ENCODE measurements around the gene IZUMO4.
"Not testable (repeated sequence)": the region's sequence is repeated elsewhere in the genome, so short reads cannot be mapped to it uniquely, and the experiment has no call there.

The IZUMO4 gene

GRCh38 chr19:2081873-2082810 is 14.6 kb upstream of the IZUMO4 start:
- no peak for DNase-seq (ENCODE audit: low spot score)

- no peak for DNase-seq (ENCODE audit: low spot score)
Observed at GRCh38 chr19:2083174-2083854, 13.4 kb upstream of the IZUMO4 start.

- DNase-seq (ENCODE audit: low spot score) = no peak
Observed at GRCh38 chr19:2084993-2085720, 11.6 kb upstream of the IZUMO4 start.

GRCh38 chr19:2086695-2087620 is 9.8 kb upstream of the IZUMO4 start:
- not testable (repeated sequence) for DNase-seq (ENCODE audit: low spot score)

GRCh38 chr19:2087621-2088100 is 9.1 kb upstream of the IZUMO4 start:
- no peak for DNase-seq (ENCODE audit: low spot score)

- DNase-seq (ENCODE audit: low spot score) = no peak
Observed at GRCh38 chr19:2089001-2089711, 7.6 kb upstream of the IZUMO4 start.

- DNase-seq (ENCODE audit: low spot score) = no peak
Observed at GRCh38 chr19:2089727-2090053, 7.0 kb upstream of the IZUMO4 start.

- DNase-seq (ENCODE audit: low spot score) = not testable (repeated sequence)
Observed at GRCh38 chr19:2091926-2092525, 4.7 kb upstream of the IZUMO4 start.

GRCh38 chr19:2096034-2096479 is 658 bp upstream of the IZUMO4 start, which contains the start of gene MOB3A:
MOB3A (minus strand) TSS chr19:2096326; CDS start chr19:2078560, 17,766 bp downstream.
- DNase-seq (ENCODE audit: low spot score) = no peak

- no peak for DNase-seq (ENCODE audit: low spot score)
Observed at GRCh38 chr19:2097203-2097885, 629 bp downstream of the IZUMO4 start.

GRCh38 chr19:2097886-2098327 is 1.2 kb downstream of the IZUMO4 start:
- DNase-seq (ENCODE audit: low spot score) = no peak

GRCh38 chr19:2099054-2099501 is 2.4 kb downstream of the IZUMO4 start:
- no peak for DNase-seq (ENCODE audit: low spot score)

- DNase-seq (ENCODE audit: low spot score) = no peak
Observed at GRCh38 chr19:2099937-2100718, 3.4 kb downstream of the IZUMO4 start.

GRCh38 chr19:2100719-2101061 is 4.0 kb downstream of the IZUMO4 start:
- DNase-seq (ENCODE audit: low spot score) = no peak

GRCh38 chr19:2101417-2102335 is 5.0 kb downstream of the IZUMO4 start:
- DNase-seq (ENCODE audit: low spot score) = no peak

- DNase-seq (ENCODE audit: low spot score) = no peak
Observed at GRCh38 chr19:2103045-2103707, 6.5 kb downstream of the IZUMO4 start.
